ENCODE measurements around the gene FAM161A.
"Not testable (repeated sequence)": the region's sequence is repeated elsewhere in the genome, so short reads cannot be mapped to it uniquely, and the experiment has no call there.

FAM161A gene

GRCh38 chr2:61841286-61841685 lies 12.6 kb downstream of the FAM161A start:
- no peak for DNase-seq (ENCODE audit: low read depth)

GRCh38 chr2:61834893-61835292 lies 19.0 kb downstream of the FAM161A start:
- no peak for DNase-seq (ENCODE audit: low read depth)

- DNase-seq (ENCODE audit: low read depth), result no peak
These were observed 19.9 kb downstream of the FAM161A start for GRCh38 chr2:61833971-61834370.

- no peak for DNase-seq (ENCODE audit: low read depth)
These were observed 21.5 kb downstream of the FAM161A start for GRCh38 chr2:61832183-61832841.

- no peak for DNase-seq (ENCODE audit: low read depth)
These were observed 31.6 kb downstream of the FAM161A start for GRCh38 chr2:61822255-61822654.

- DNase-seq (ENCODE audit: low read depth), result no peak
These were observed 37.1 kb downstream of the FAM161A start for GRCh38 chr2:61816480-61817355.

GRCh38 chr2:61814539-61815160 lies 39.2 kb downstream of the FAM161A start:
- no peak for DNase-seq (ENCODE audit: low read depth)

- DNase-seq (ENCODE audit: low read depth), result not testable (repeated sequence)
These were observed 40.5 kb downstream of the FAM161A start for GRCh38 chr2:61813314-61813713.

GRCh38 chr2:61811821-61812220 lies 42.0 kb downstream of the FAM161A start:
- DNase-seq (ENCODE audit: low read depth), result no peak

- DNase-seq (ENCODE audit: low read depth), result not testable (repeated sequence)
These were observed 43.7 kb downstream of the FAM161A start for GRCh38 chr2:61810203-61810602.

- DNase-seq (ENCODE audit: low read depth), result not testable (repeated sequence)
These were observed 45.2 kb downstream of the FAM161A start for GRCh38 chr2:61808693-61809092.

- DNase-seq (ENCODE audit: low read depth), result no peak
These were observed 46.7 kb downstream of the FAM161A start for GRCh38 chr2:61807036-61807757.

GRCh38 chr2:61802548-61802947 lies 51.3 kb downstream of the FAM161A start:
- DNase-seq (ENCODE audit: low read depth), result no peak

GRCh38 chr2:61799099-61799498 lies 54.8 kb downstream of the FAM161A start:
- DNase-seq (ENCODE audit: low read depth), result no peak

- not testable (repeated sequence) for DNase-seq (ENCODE audit: low read depth)
These were observed 56.4 kb downstream of the FAM161A start for GRCh38 chr2:61797446-61797845.

- no peak for DNase-seq (ENCODE audit: low read depth)
These were observed 58.5 kb downstream of the FAM161A start for GRCh38 chr2:61795408-61795807.

- peak; percentile 10 for DNase-seq (ENCODE audit: low read depth)
These were observed 60.4 kb downstream of the FAM161A start for GRCh38 chr2:61793389-61793836.

- DNase-seq (ENCODE audit: low read depth), result no peak
These were observed 61.4 kb downstream of the FAM161A start for GRCh38 chr2:61792355-61792890.

- DNase-seq (ENCODE audit: low read depth), result no peak
These were observed 63.9 kb downstream of the FAM161A start for GRCh38 chr2:61789807-61790602.

GRCh38 chr2:61787941-61788563 lies 65.8 kb downstream of the FAM161A start:
- no peak for DNase-seq (ENCODE audit: low read depth)

- DNase-seq (ENCODE audit: low read depth), result no peak
These were observed 67.0 kb downstream of the FAM161A start for GRCh38 chr2:61786876-61787275.

Measured in stimulated activated CD8-positive, alpha-beta memory T cell treated with anti-CD3 and anti-CD28 coated beads, Interleukin-15, amount 100 ng/mL, for 24 hours (primary cell).